ENCODE data around the gene RPL36. TPM values are rescaled to one million over a fixed set of nuclear protein-coding genes. Genes with fewer than 3 reads are reported as not detected.

Gene RPL36
- total RNA-seq, 2 experiments from 2014 or later = 1,119 to 1,147 TPM

DNA sequence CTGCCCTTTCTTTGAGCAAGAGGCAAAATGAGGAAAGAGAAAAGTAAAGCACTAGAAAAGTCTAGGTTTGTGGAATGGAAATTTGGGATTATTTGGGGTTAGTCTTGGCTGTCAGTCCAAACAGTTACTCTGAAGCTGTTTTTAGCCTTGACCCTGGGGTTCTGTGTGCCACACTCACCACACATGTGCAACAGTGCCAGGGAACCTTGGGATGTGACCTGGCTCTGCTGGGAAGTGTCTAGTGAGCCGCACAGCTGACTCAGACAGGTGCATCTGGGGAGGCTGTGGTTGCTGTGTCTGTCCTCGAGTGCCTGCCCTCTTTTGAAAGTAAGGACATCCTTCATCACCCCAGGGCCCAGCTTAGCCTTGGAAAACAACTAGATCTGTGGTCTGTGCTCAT lies 25.6 kb upstream of the RPL36 start:
- H3K36me3 Mint-ChIP-seq = peaks cover 21% of the 10 kb centered on the region
- no peaks in the 10 kb centered on the region for H3K27me3 Mint-ChIP-seq
- no peaks in the 10 kb centered on the region for H3K9me3 Mint-ChIP-seq
- POLR2A ChIA-PET = no interaction called here
- H3K27ac Mint-ChIP-seq = peak overlapping the region; percentile 48
- peaks cover 11% of the 10 kb centered on the region for H3K4me1 Mint-ChIP-seq
- H3K4me3 Mint-ChIP-seq = no peak overlapping the region
- ATAC-seq (ENCODE audit: low read depth) (no peak), DNase-seq (no peak)

- no peaks in the 10 kb centered on the region for H3K27me3 Mint-ChIP-seq
- ATAC-seq (ENCODE audit: low read depth) = no peak
Measured at GRCh38 chr19:5665781-5666513, 24.1 kb upstream of the RPL36 start.

GRCh38 chr19:5666921-5667610 lies 23.0 kb upstream of the RPL36 start:
- Mint-ChIP-seq H3K9me3 (no peaks in the 10 kb centered on the region), H3K36me3 (peaks cover 18% of the 10 kb centered on the region), H3K27me3 (no peaks in the 10 kb centered on the region), H3K27ac (no peak overlapping the region), H3K4me3 (no peak overlapping the region), H3K4me1 (peaks cover 11% of the 10 kb centered on the region)
- no peak for ATAC-seq (ENCODE audit: low read depth)
- POLR2A ChIA-PET = no interaction called here
- DNase-seq = no peak

More at GRCh38 chr19:5665781-5666513, 24.1 kb upstream of the RPL36 start:
- Mint-ChIP-seq H3K9me3 (no peaks in the 10 kb centered on the region), H3K27ac (peak overlapping the region; percentile 61), H3K36me3 (peaks cover 21% of the 10 kb centered on the region), H3K4me1 (peaks cover 11% of the 10 kb centered on the region), H3K4me3 (no peak overlapping the region)
- POLR2A ChIA-PET = no interaction called here
- no peak for DNase-seq

DNA sequence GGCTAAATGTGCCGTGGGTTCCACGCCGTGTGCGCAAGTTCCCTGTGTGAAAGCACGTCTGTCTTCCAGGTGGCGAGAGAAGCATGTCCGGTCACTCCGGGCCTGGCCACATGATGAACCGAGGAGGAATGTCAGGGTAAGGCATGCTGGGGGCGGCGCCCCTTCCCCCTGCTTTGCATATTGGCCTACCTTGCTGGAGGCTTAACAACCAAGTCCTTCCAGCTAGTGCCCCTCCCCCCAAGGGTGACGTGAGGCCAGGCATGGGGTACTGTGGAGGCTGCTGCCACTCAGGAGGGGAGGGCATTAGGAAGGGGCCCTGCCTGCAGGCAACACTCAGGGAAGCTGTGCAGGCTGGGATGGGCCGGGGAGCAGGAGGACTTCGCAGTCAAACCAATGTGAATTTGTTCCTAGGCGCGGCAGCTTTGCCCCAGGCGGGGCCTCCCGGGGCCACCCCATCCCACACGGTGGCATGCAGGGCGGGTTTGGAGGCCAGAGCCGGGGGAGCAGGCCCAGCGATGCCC lies 22.3 kb upstream of the RPL36 start:
- Mint-ChIP-seq H3K9me3 (no peaks in the 10 kb centered on the region), H3K4me3 (no peak overlapping the region), H3K36me3 (peaks cover 18% of the 10 kb centered on the region), H3K27me3 (no peaks in the 10 kb centered on the region), H3K4me1 (peaks cover 11% of the 10 kb centered on the region), H3K27ac (no peak overlapping the region)
- POLR2A ChIA-PET = no interaction called here
- ATAC-seq (ENCODE audit: low read depth) = no peak
- DNase-seq = no peak

- POLR2A ChIA-PET = no interaction called here
- Mint-ChIP-seq H3K4me1 (peaks cover 11% of the 10 kb centered on the region), H3K27ac (no peak overlapping the region), H3K27me3 (no peaks in the 10 kb centered on the region), H3K4me3 (no peak overlapping the region), H3K36me3 (peaks cover 22% of the 10 kb centered on the region), H3K9me3 (peaks cover 1% of the 10 kb centered on the region)
- ATAC-seq (ENCODE audit: low read depth) (no peak), DNase-seq (no peak)
Measured at GRCh38 chr19:5669212-5669611, 20.9 kb upstream of the RPL36 start.

GRCh38 chr19:5671600-5671999 lies 18.5 kb upstream of the RPL36 start:
- H3K27ac Mint-ChIP-seq = no peak overlapping the region
- no peaks in the 10 kb centered on the region for H3K27me3 Mint-ChIP-seq
- POLR2A ChIA-PET = no interaction called here
- H3K4me3 Mint-ChIP-seq = no peak overlapping the region
- H3K36me3 Mint-ChIP-seq = peaks cover 17% of the 10 kb centered on the region
- peaks cover 1% of the 10 kb centered on the region for H3K9me3 Mint-ChIP-seq
- DNase-seq = no peak
- no peak for ATAC-seq (ENCODE audit: low read depth)
- peaks cover 3% of the 10 kb centered on the region for H3K4me1 Mint-ChIP-seq

- H3K4me3 Mint-ChIP-seq = no peak overlapping the region
- no peak overlapping the region for H3K27ac Mint-ChIP-seq
- H3K27me3 Mint-ChIP-seq = no peaks in the 10 kb centered on the region
- peaks cover 1% of the 10 kb centered on the region for H3K9me3 Mint-ChIP-seq
- peaks cover 3% of the 10 kb centered on the region for H3K4me1 Mint-ChIP-seq
- DNase-seq = no peak
- H3K36me3 Mint-ChIP-seq = peaks cover 13% of the 10 kb centered on the region
- POLR2A ChIA-PET = no interaction called here
- ATAC-seq (ENCODE audit: low read depth) = no peak
Measured at GRCh38 chr19:5672708-5673459, 17.2 kb upstream of the RPL36 start.

DNA sequence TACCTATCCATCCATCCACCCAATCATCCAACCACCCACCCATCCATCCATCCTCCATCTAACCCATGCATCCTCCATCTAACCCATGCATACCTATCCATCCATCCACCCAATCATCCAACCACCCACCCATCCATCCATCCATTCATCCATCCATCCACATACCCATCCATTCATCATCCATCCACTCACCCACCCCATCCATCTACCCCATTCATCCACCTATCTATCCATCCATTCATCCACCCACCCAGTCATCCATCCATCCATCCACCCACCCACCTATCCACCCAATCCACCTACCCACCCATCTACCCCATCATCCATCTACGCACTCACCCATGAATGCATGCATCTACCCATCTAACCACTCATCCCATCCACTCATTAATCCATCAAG lies 16.3 kb upstream of the RPL36 start:
- no peak overlapping the region for H3K4me3 Mint-ChIP-seq
- POLR2A ChIA-PET = no interaction called here
- no peaks in the 10 kb centered on the region for H3K27me3 Mint-ChIP-seq
- peaks cover 1% of the 10 kb centered on the region for H3K9me3 Mint-ChIP-seq
- DNase-seq = no peak
- no peak for ATAC-seq (ENCODE audit: low read depth)
- H3K4me1 Mint-ChIP-seq = peaks cover 3% of the 10 kb centered on the region
- peaks cover 13% of the 10 kb centered on the region for H3K36me3 Mint-ChIP-seq
- H3K27ac Mint-ChIP-seq = no peak overlapping the region

DNA sequence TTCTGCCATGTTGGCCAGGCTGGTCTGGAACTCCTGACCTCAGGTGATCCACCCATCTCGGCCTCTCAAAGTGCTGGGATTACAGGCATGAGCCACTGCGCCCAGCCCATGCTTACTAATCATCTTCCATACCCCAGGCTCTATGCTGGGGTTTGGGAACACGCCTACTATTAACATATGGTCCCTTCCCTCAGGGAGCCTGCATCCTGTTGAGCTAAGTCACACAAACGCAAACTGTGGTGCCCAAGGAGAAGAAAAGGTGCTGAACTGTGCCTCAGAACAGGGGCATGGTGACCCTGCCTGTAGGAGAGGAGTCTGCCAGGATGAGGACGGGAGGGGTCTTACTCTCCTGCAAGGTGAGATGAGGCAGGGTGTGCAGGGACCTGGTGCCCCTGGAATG lies 15.4 kb upstream of the RPL36 start:
- no peak for ATAC-seq (ENCODE audit: low read depth)
- no peak overlapping the region for H3K27ac Mint-ChIP-seq
- POLR2A ChIA-PET = no interaction called here
- peaks cover 8% of the 10 kb centered on the region for H3K36me3 Mint-ChIP-seq
- no peaks in the 10 kb centered on the region for H3K27me3 Mint-ChIP-seq
- H3K4me3 Mint-ChIP-seq = no peak overlapping the region
- H3K9me3 Mint-ChIP-seq = peaks cover 1% of the 10 kb centered on the region
- peaks cover 6% of the 10 kb centered on the region for H3K4me1 Mint-ChIP-seq
- no peak for DNase-seq

GRCh38 chr19:5676105-5676771 lies 13.9 kb upstream of the RPL36 start:
- DNase-seq (no peak), ATAC-seq (ENCODE audit: low read depth) (no peak)
- peaks cover 1% of the 10 kb centered on the region for H3K9me3 Mint-ChIP-seq
- H3K4me1 Mint-ChIP-seq = peaks cover 9% of the 10 kb centered on the region
- H3K27me3 Mint-ChIP-seq = no peaks in the 10 kb centered on the region
- peak overlapping the region; percentile 73 for H3K27ac Mint-ChIP-seq
- POLR2A ChIA-PET = interaction anchor here (1.1 to 1.3 kb wide), 3 partner anchors 10 to 54 kb away, joined by 3 to 5 read pairs (median 4); partner anchors contain the start of genes SAFB and SAFB2
- no peak overlapping the region for H3K4me3 Mint-ChIP-seq
- peaks cover 8% of the 10 kb centered on the region for H3K36me3 Mint-ChIP-seq

DNA sequence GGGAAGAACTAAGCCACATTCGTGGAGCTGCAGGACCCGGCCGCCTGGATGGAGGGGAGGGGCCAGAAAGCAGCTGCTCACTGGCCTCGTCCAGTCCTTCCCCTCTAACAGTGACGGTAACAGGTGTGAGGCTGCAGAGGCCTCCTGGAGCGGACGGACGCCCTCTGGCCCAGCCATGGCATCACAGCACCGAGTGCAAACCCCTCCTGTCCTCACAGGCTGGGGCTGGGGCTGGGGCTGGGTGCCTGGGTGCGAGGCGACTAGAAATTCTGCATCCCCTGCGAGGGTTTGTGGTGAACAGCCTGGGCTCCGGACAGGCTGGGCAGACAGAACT lies 13.4 kb upstream of the RPL36 start:
- peaks cover 8% of the 10 kb centered on the region for H3K36me3 Mint-ChIP-seq
- H3K9me3 Mint-ChIP-seq = peaks cover 1% of the 10 kb centered on the region
- no peaks in the 10 kb centered on the region for H3K27me3 Mint-ChIP-seq
- H3K27ac Mint-ChIP-seq = no peak overlapping the region
- POLR2A ChIA-PET = interaction anchor here (1.1 to 1.3 kb wide), 3 partner anchors 10 to 54 kb away, joined by 3 to 5 read pairs (median 4); partner anchors contain the start of genes SAFB and SAFB2
- H3K4me1 Mint-ChIP-seq = peaks cover 13% of the 10 kb centered on the region
- no peak for DNase-seq
- H3K4me3 Mint-ChIP-seq = no peak overlapping the region
- no peak for ATAC-seq (ENCODE audit: low read depth)

DNA sequence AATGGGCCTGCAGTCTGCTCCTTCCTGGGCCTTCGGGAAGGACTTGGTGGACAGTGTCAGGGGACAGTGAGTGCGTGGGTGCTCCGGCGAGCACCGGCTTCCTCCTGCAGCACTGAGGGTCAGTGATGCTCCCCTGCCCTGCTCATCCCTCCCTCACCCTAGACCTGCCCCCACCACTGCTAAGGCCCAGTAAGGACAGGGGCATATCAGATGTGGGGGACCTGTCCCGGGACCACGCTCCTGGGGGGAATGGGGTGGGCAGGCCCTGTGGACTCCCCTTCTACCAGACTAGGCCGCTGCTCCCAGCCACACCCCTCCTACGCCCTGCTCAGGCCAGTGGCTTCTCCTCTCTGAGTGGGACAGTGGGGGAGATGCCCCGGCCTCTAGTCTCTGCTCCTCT lies 13.0 kb upstream of the RPL36 start:
- Mint-ChIP-seq H3K4me3 (no peak overlapping the region), H3K27me3 (peaks cover 2% of the 10 kb centered on the region), H3K4me1 (peaks cover 13% of the 10 kb centered on the region), H3K9me3 (peaks cover 1% of the 10 kb centered on the region), H3K27ac (no peak overlapping the region), H3K36me3 (peaks cover 8% of the 10 kb centered on the region)
- ATAC-seq (ENCODE audit: low read depth) = no peak
- POLR2A ChIA-PET = interaction anchor here (1.1 to 1.3 kb wide), 3 partner anchors 9 to 55 kb away, joined by 3 to 5 read pairs (median 4); partner anchors contain the start of genes SAFB and SAFB2
- no peak for DNase-seq

DNA sequence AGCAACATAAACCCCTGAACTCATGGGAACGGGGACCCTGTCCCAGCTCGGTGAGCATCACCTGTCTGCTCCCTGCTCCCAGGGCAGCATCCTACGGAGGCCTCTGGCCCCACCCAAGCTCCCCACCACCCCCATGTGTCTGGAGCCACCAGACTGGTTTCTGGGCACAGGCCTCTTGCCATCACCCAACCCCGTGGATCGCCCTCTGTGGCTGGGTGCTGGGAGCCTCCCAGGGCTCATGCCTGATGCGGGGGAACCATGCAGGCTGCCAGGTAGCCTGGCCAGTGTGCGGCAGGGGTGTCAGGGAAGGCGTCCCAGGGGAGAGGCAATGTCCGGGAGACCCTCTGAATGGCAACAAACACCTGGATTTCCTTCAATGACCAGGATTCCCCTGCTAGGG lies 12.5 kb upstream of the RPL36 start:
- peaks cover 13% of the 10 kb centered on the region for H3K4me1 Mint-ChIP-seq
- DNase-seq (no peak), ATAC-seq (ENCODE audit: low read depth) (no peak)
- H3K27ac Mint-ChIP-seq = no peak overlapping the region
- peaks cover 8% of the 10 kb centered on the region for H3K36me3 Mint-ChIP-seq
- peaks cover 5% of the 10 kb centered on the region for H3K27me3 Mint-ChIP-seq
- no peak overlapping the region for H3K4me3 Mint-ChIP-seq
- H3K9me3 Mint-ChIP-seq = peaks cover 1% of the 10 kb centered on the region
- POLR2A ChIA-PET = interaction anchor here (1.2 kb wide), 1 partner anchor 55 kb away, joined by 3 read pairs; the partner anchor contains the start of genes SAFB and SAFB2
